Measurements from ENCODE around the gene NUDT1. TPM values are rescaled to one million over a fixed set of nuclear protein-coding genes. Genes with fewer than 3 reads are reported as not detected.

Gene NUDT1
- total RNA-seq, 1 experiment from 2014 or later = 84.7 TPM

GRCh38 chr7:2276107-2276506 is 34.1 kb downstream of the NUDT1 start:
- Mint-ChIP-seq H3K27me3 (ENCODE audit: low read depth) (no peaks in the 10 kb centered on the region), H3K9me3 (no peaks in the 10 kb centered on the region), H3K4me3 (no peak overlapping the region), H3K36me3 (ENCODE audit: insufficient read depth in 1 of 3, low read depth in 3 of 3) (peaks cover 7 to 41% (median 28%) of the 10 kb centered on the region in 3 experiments; a peak in 6 of 7 replicates), H3K27ac (no peak overlapping the region), H3K4me1 (peaks cover 5 to 9% of the 10 kb centered on the region in 2 experiments; a peak in 3 of 4 replicates)
- no peak overlapping the region for H3K14ac ChIP-seq (ENCODE audit: insufficient read depth, low read length)
- H3K27me3 ChIP-seq (ENCODE audit: insufficient read depth, low read length) = no peaks in the 10 kb centered on the region
- no peak overlapping the region for H3K18ac ChIP-seq (ENCODE audit: insufficient read length, low read depth, low read length)
- no peak overlapping the region for H3K23ac ChIP-seq (ENCODE audit: insufficient read length, low read depth, low read length)
- H3K27ac ChIP-seq (ENCODE audit: insufficient read length, low read depth, low read length) = no peak overlapping the region
- TF ChIP-seq, protein P1, sequence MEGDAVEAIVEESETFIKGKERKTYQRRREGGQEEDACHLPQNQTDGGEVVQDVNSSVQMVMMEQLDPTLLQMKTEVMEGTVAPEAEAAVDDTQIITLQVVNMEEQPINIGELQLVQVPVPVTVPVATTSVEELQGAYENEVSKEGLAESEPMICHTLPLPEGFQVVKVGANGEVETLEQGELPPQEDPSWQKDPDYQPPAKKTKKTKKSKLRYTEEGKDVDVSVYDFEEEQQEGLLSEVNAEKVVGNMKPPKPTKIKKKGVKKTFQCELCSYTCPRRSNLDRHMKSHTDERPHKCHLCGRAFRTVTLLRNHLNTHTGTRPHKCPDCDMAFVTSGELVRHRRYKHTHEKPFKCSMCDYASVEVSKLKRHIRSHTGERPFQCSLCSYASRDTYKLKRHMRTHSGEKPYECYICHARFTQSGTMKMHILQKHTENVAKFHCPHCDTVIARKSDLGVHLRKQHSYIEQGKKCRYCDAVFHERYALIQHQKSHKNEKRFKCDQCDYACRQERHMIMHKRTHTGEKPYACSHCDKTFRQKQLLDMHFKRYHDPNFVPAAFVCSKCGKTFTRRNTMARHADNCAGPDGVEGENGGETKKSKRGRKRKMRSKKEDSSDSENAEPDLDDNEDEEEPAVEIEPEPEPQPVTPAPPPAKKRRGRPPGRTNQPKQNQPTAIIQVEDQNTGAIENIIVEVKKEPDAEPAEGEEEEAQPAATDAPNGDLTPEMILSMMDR (conservative IDR thresholded peaks at IDR 0.05) = no peak
- no peak overlapping the region for H4K8ac ChIP-seq (replicated peaks; ENCODE audit: insufficient read length, low read depth, low read length)
- no peaks in the 10 kb centered on the region for H3K9me3 ChIP-seq (ENCODE audit: control insufficient read depth, low read depth, low read length)
- no peak overlapping the region for H3T11ph ChIP-seq (ENCODE audit: low read length)
- no peak overlapping the region for H3K4me2 ChIP-seq (ENCODE audit: insufficient read depth, insufficient read length, low read length)
- H3K56ac ChIP-seq (ENCODE audit: insufficient read length, low read depth, low read length) = no peak overlapping the region
- no peak overlapping the region for H4K91ac ChIP-seq (ENCODE audit: insufficient read length, low read depth, low read length)
- no peak overlapping the region for H3K9ac ChIP-seq (ENCODE audit: extremely low read depth, insufficient read length, low read length)
- DNase-seq = no peak
- no peak overlapping the region for H3K4ac ChIP-seq (ENCODE audit: low read depth, low read length)
- no CpG with 5 or more reads among the region's 18 CpGs for WGBS (ENCODE audit: extremely low coverage, insufficient read length, low lambda C conversion rate)
- H2AFZ ChIP-seq (ENCODE audit: low read length) = no peak overlapping the region
- no peak overlapping the region for H2BK120ac ChIP-seq (ENCODE audit: low read depth, low read length, poor library complexity, severe bottlenecking)
- H3K79me2 ChIP-seq (ENCODE audit: insufficient read depth, low read length) = no peaks in the 10 kb centered on the region
- no peak overlapping the region for H2BK12ac ChIP-seq (ENCODE audit: insufficient read length, low read depth, low read length)
- no peaks in the 10 kb centered on the region for H3K23me2 ChIP-seq (ENCODE audit: insufficient read length, low read depth, low read length, poor library complexity, severe bottlenecking)
- no peak overlapping the region for H2AK5ac ChIP-seq (ENCODE audit: insufficient read length, low read length)
- H2BK20ac ChIP-seq (ENCODE audit: low read depth, low read length, poor library complexity, severe bottlenecking) = no peak overlapping the region
- no peaks in the 10 kb centered on the region for H3K4me1 ChIP-seq (ENCODE audit: insufficient read depth, low read length)
- no peaks in the 10 kb centered on the region for H4K20me1 ChIP-seq (ENCODE audit: control insufficient read depth, insufficient read depth, insufficient read length)
- no peaks in the 10 kb centered on the region for H3K79me1 ChIP-seq (ENCODE audit: insufficient read depth, low read depth, low read length, poor library complexity, severe bottlenecking)
- H2BK15ac ChIP-seq (ENCODE audit: low read depth, low read length) = no peak overlapping the region
- no peak overlapping the region for H2BK5ac ChIP-seq (ENCODE audit: insufficient read length, low read length)
- no peak overlapping the region for H4K5ac ChIP-seq (ENCODE audit: insufficient read length, low read depth, low read length)
